Superior temporal gyrus (tissue), 1 donor: ENCODE data around the gene RNF5.

Experiments used
- DNase-seq: peaks from one replicate; pipeline ENCODE4 v3.0.0-alpha.2; 2016; ENCODE audit errors: extremely low spot score

RNF5 gene

DNA sequence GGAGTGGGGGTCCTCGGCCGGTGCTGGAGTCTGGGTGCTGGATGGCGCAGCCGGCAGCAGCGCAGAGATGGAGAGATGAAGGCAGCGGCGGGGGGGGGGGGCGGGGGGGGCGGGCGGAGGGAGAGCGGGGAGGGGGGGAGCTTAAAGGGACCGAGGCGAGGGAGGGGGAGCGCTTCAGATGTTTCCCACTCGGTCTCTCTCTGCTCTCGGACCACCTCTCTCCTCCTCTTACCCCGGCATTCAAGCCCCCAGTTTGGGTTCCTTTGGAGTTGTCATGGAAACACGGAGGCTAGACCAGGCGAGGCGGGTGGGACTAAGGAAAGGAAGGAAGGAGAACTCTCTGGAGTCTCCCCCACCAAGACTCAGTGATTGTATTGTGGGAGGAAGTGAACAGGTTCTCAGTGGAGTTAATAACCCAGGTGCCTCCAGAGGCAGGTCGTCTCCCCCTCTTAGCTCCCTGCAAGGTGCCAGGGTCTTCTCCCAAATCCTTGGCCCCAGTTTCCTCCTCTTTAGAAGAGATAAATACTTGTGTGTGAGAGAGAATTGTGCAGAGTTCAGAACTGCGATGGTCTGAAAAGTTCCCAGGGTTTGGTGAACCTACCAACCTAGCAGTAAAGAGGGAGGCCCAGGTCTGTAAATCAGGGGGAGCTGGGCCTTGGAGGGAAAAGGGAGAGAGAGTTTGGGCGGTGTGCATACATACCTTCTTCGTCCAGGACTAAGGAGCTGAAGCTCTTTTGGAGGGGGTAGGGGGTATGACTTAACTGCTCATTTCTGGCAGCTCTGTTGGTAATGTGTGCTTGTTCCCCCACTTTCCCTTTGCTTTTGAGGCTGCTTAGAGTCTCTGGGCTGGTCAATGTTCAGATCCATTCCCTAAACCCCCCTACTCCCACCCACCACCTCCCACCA is 26.1 kb upstream of the RNF5 start, which contains the start of gene PRRT1:
TSS of gene PRRT1 (minus strand) at position 77 of the 906 bp plus-strand sequence. CDS start 112 bp downstream, outside the sequence.
- peak; percentile 54 for DNase-seq

DNA sequence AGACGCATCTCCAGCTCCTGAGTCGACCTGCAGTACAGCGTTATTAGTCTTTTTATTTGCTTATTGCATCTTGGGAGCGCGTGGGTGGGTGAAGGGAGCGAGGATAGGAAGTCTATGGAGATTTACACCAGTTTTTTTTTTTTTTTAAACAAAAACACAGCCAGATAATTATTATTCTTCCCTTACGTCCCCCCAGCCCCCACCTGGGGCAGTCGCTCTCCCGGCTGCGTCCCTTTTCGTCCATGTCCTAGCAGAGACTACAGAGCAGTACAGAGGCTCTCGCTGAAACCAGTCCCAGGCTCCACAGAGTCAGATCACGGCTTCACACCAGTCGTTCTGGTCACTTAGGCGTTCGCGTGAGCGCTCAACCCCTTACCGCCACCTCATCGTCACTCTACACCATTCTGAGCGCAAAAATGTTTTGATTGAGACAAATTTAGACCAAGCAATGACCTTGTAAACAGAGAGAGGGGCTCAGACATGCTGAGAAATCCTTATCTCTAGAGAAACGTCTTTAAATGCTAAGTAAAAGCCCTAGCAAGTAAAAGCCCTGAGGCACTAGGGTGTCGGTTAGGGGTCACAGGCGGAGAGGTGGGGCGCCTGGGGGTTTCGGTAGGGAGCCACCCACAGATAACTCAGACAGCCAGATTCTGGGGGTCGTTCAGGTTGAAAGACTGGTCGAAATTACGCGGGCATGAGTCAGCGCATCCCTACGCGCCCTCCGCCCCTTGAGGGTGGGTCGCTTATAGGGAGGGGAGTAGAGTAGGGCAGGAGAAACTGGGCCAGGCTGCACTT is 25.2 kb upstream of the RNF5 start:
- peak; percentile 51 for DNase-seq

DNA sequence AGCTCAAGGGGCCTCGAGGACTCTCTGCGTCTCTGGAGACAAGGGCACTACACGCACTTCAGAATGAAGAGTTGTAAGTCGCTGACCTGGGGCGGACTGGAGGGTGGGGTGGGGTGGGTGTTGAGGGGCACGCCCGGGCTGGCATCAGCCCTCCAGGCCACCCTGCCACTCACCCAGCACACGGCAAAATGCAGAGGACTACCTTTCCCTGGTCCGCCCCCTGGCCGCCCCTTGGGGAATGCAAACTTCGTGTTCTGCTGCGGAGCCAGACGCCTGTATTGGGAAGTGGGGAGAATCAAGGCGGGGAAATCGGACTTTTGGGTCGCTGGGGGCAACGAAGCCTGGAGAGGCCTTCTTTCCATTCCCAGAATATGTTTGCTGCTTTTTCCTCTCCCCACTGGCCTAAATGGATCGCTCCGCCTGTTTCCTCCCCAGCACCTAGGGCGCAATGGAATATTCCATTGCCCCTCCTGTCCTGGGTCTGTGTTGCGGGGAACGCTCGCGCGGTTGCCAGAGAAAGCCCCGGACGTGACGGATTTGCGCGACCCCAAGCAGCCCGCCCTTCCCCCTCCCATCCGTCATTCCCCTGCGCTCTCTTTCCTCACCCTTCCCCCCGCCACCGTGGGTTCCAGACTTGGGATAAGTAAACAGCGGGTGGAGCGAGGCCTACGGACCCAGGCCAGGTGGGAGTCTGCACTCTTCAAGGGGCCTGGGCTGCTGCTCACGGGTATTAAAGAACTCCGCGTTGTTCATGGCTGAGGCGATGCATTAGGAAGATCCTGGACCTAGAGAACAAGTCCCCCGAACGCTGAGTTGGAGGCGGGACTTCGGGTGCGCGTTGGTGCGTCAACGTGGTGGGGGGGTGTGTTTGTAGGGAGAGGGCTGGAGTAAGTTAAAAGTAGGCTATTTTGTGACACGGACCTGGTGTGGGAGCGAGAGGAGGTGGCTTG is 24.4 kb upstream of the RNF5 start, which contains the start of gene PPT2:
TSS of gene PPT2 (plus strand) at position 578 of the 950 bp plus-strand sequence. CDS start 454 bp downstream, outside the sequence.
- DNase-seq = peak; percentile 90

DNA sequence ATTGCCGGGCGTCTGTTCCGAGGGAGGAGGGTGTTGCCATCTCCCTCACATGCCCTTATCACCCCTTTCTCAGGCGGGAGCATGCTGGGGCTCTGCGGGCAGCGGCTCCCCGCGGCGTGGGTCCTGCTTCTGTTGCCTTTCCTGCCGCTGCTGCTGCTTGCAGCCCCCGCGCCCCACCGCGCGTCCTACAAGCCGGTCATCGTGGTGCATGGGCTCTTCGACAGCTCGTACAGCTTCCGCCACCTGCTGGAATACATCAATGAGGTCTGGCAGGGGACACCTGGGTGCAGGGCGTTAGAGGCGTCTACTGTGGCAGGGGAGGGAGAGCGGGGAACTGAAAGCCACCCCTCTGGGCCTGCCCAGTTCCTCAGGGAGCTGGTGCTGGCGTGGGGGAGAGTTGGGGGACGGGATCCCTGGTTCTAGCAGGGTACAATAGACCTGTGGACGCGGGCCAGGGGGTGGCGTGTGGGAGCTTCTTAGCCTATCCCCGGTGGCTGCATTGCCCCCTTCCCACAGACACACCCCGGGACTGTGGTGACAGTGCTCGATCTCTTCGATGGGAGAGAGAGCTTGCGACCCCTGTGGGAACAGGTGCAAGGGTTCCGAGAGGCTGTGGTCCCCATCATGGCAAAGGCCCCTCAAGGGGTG is 23.6 kb upstream of the RNF5 start:
- DNase-seq = peak; percentile 39

- DNase-seq = no peak
Observed at GRCh38 chr6:32156891-32157290, 21.3 kb upstream of the RNF5 start.

DNA sequence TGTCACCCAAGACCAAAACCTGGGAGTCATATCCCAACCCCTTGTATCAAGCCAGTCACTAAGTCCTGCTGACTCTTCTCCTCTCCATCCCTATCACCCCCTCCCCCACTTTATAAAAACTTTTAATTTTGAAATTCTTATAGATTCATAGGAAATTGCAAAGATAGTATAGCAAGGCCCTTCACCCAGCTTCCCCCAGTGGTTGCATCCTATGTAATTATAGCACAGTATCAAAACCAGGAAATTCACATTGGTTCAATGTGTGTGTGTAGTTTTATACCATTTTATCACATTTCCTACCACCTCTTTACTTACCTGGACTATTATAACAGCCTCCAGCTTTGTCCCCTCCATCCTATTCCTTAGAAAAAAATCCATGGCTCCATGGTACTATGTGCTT is 20.2 kb upstream of the RNF5 start:
- no peak for DNase-seq

DNA sequence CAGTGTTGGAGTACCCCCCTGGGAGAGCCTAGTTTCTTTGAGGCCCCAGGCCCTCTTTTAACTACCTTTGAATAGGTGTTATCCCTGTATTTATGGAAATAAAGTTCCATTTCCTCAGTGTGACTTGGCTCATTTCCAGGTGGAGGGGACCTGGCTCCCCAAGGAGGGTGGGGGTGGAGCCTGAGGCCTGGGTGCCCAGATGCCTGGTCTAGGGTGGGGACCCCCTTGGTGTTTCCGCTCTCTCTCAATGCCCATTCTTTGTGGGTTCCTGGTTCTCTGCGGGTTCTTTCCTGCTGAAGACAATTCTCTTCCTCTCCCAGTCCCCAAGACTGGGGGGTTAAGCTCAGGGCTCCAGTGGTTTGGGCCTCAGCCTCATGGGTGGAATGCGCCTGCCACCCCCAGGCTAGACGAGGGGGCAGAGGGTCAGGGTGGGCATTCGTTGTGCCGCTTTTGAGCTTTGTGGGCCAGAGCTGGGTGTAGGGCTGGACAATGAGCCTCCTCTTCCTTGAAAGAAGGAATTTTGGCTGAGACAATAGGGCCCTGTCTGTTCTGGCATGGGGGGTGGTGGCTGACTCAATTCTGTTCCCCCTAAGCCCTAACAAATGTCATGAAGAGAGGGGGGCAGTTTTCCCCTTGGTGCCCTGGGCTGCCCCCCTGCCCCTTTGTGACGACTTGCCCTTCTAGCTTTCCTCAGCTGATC is 14.5 kb upstream of the RNF5 start:
- DNase-seq = no peak

GRCh38 chr6:32164295-32164694 is 13.9 kb upstream of the RNF5 start, which contains the start of gene EGFL8:
Gene EGFL8, plus strand, starts transcription at chr6:32164595. Its CDS starts 1,571 bp downstream, at chr6:32166166.
- DNase-seq = no peak

DNA sequence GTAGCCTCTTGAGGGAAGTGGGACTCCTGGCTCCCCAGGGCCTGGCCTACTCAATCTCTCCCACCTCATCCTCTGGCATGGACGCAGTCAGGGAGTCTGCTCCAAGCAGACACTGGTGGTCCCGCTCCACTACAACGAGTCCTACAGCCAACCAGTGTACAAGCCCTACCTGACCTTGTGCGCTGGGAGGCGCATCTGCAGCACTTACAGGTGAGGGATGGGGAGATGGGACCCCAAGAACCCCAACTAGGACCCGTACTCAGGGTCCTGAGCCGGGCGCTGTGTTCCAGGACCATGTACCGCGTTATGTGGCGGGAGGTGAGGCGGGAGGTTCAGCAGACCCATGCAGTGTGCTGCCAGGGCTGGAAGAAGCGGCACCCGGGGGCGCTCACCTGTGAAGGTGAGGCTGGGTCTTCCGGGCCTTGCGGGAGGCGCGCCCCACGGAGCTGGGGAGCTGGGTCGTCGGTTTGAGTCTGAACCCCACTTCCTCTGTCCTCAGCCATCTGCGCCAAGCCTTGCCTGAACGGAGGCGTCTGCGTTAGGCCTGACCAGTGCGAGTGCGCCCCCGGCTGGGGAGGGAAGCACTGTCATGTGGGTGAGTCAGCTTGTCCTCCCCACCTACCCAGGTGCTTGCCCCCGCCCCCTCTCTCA is 11.7 kb upstream of the RNF5 start:
- DNase-seq = no peak

DNA sequence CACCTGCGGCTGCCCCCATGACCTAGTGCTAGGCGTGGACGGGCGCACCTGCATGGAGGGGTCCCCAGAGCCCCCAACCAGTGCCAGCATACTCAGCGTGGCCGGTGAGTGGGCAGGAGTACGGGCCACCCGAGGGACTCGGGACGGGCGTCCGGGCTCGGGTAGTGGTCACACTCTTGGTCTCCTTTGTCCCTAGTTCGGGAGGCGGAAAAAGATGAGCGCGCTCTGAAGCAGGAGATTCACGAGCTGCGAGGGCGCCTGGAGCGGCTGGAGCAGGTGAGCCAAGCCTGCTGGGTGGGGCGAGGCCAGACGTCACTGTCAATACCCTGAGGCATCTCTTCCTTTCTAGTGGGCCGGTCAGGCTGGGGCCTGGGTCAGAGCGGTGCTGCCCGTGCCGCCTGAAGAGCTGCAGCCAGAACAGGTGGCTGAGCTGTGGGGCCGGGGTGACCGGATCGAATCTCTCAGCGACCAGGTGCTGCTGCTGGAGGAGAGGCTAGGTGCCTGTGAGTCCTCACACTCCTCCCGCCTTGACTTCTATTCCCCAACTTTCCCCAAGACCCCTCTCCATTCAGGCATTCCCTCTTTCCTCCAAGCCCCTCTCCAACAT is 10.9 kb upstream of the RNF5 start:
- DNase-seq = no peak

GRCh38 chr6:32167761-32168262 is 10.4 kb upstream of the RNF5 start:
- no peak for DNase-seq

GRCh38 chr6:32168350-32168749 is 9.9 kb upstream of the RNF5 start:
- no peak for DNase-seq

DNA sequence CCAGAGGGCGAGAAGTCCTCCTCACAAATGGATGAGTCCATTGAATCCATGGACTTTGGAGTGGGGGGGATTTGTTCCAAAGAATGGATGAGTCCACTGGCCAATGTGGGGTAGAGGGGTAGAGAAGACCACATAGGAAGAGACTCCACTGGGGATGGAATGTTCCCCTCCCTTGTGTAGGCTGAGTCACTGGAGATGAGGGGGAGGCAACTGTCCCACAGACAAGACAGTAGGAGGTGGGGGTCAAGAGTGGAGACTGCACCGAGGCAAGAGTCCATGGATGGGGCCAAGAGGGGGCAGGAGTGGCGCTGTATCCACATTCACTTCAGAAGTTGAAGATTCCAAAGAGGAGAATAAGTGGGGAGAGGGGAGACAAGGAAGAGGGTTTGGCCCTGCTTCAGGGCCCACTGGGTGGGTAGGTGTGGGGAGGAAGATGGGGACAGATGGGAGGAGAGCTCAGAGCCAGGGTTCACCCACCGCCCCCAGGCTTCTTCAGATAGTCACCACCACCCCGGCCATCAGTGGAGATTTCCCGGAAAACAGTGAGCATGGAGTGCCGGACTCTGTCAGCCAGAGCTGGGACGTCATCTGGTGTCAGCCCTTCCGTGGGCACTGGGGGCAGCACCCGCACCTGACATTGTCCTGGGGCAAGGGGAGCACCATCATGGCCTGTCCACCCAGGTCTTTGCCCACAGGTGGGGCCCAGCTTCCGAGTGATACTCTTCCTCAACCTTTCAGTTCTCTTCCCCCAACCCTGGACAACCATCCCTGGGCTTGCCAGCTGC is 9.2 kb upstream of the RNF5 start:
- no peak for DNase-seq

GRCh38 chr6:32170294-32170693 is 7.9 kb upstream of the RNF5 start:
- no peak for DNase-seq

- no peak for DNase-seq
Observed at GRCh38 chr6:32171234-32171633, 7.0 kb upstream of the RNF5 start.

GRCh38 chr6:32173051-32173727 is 5.0 kb upstream of the RNF5 start:
- DNase-seq = no peak

GRCh38 chr6:32174416-32174815 is 3.8 kb upstream of the RNF5 start:
- no peak for DNase-seq

DNA sequence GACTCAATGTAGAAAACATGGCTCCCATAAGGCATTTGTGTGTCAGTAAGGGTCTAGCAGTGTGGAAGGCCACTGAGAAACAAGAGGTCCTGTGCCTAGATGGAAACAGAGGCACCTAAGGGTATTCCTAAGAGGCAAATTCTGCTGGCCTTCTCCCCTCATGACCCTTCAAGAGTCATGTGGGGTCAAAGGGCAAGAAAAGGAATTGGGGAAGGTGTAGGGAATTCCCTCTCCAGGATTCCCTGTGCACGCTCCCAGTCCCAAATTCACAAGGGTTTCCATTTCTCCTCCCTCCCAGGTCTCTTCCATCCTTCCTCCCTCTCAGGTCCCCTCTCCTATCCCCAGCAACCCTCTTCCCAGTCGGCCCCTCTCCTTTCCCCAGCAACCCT is 2.9 kb upstream of the RNF5 start:
- DNase-seq = no peak
